Tibial nerve (tissue), 4 donors: ENCODE measurements around the gene UBE2Z. TPM values are rescaled to one million over a fixed set of nuclear protein-coding genes. Genes with fewer than 3 reads are reported as not detected.

Source experiments
- DNase-seq, 2 donors: peaks; one replicate each; pipeline ENCODE4 v3.0.0-alpha.2; 2019; ENCODE audit warnings: low spot score in 2 of 2
- H3K27ac ChIP-seq, 4 donors: fragments of 200-600 bp; sonication (generic) in 3 of 4; one replicate each; pipeline ENCODE4 v1.5.1; 2017 to 2019; ENCODE audit warnings: mild to moderate bottlenecking in 1 of 4
- H3K27me3 ChIP-seq, 2 donors: fragments of 200-600 bp; sonication (generic) in 1 of 2; one replicate each; pipeline versions ENCODE4 v1.5.1 to v1.6.0; 2017 to 2019
- H3K36me3 ChIP-seq, 3 donors: fragments of 200-600 bp; sonication (generic); one replicate each; pipeline ENCODE4 v1.5.1; 2018 to 2019
- H3K4me1 ChIP-seq, 4 donors: fragments of 200-600 bp; sonication (generic) in 3 of 4; one replicate each; pipeline ENCODE4 v1.5.1; 2017 to 2019
- H3K4me3 ChIP-seq, 4 donors: fragments of 200-600 bp; sonication (generic) in 3 of 4; one replicate each; pipeline ENCODE4 v1.5.1; 2017 to 2019; ENCODE audit warnings: mild to moderate bottlenecking in 1 of 4, moderate library complexity in 1 of 4
- H3K9me3 ChIP-seq, 4 donors: fragments of 200-600 bp; sonication (generic) in 3 of 4; one replicate each; pipeline ENCODE4 v1.5.1; 2017 to 2019
- CTCF ChIP-seq, 5 experiments: fragments of 200-600 bp in 3 of 5; fragments of 450-650 bp in 2 of 5; sonication (generic) in 3 of 5; IDR thresholded peaks; one replicate each; pipeline ENCODE4 v1.5.1; 2016 to 2019; ENCODE audit warnings: antibody characterized with exemption in 5 of 5, mild to moderate bottlenecking in 3 of 5, moderate library complexity in 2 of 5
- EP300 ChIP-seq, 2 donors: sonication (generic); formaldehyde crosslinking; IDR thresholded peaks; one replicate each; pipeline ENCODE4 v1.6.1; 2017; ENCODE audit warnings: antibody characterized with exemption in 2 of 2, mild to moderate bottlenecking in 1 of 2
- POLR2A ChIP-seq, 2 donors: fragments of 450-650 bp; IDR thresholded peaks; one replicate each; pipeline ENCODE4 v1.6.1; 2017; ENCODE audit warnings: antibody characterized with exemption in 2 of 2, mild to moderate bottlenecking in 2 of 2, moderate library complexity in 2 of 2
- WGBS, 2 donors: methylation state at CpG; one replicate each; pipeline ENCODE4 v1.1.5; 2018; 5-methylcytosine and 5-hydroxymethylcytosine counted together
- total RNA-seq, 4 donors: library from RNA; depleted of rRNA; stranded (reverse); fragments of >200 nt; gene quantifications; one replicate each; pipeline ENCODE4 v1.1.0, GENCODE V29; 2016

The UBE2Z gene
- total RNA-seq, 4 donors from 2014 or later = 51.0 to 63.8 (median 56.8) TPM

DNA sequence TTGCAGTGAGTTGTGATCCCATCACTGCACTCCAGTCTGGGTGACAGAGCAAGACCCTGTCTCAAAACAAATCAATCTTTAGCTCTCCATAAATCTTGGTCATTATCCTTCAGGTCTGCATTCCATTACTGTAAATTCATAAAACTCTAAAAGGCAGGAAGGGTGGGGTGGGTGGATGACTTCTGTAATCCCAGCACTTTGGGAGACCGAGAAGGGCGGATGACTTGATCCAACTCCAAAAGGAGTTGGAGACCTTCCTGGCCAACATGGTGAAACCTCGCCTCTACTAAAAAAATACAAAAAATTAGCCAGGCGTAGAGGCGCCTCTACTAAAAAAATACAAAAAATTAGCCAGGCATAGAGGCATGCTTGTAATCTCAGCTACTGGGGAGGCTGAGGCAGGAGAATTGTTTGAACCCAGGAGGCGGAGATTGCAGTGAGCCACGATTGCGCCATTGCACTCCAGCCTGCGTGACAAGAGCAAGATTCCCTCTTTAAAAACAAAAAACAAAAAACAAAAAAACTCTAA is 2.2 kb upstream of the UBE2Z start:
- H3K27me3 ChIP-seq = no peaks in the 10 kb centered on the region
- no peak overlapping the region for H3K4me3 ChIP-seq
- H3K4me1 ChIP-seq = peaks cover 0 to 28% (median 15%) of the 10 kb centered on the region in 4 donors
- no peak for DNase-seq
- H3K9me3 ChIP-seq = no peaks in the 10 kb centered on the region
- H3K27ac ChIP-seq = no peak overlapping the region
- TF ChIP-seq POLR2A (IDR thresholded peaks at IDR 0.05) = no peak
- peaks cover 0 to 6% (median 0%) of the 10 kb centered on the region in 3 donors for H3K36me3 ChIP-seq
- WGBS, 2 donors = 77 to 78% methylated on average over 9 of the region's 9 CpGs

GRCh38 chr17:48907713-48908046 is 527 bp upstream of the UBE2Z start:
- H3K9me3 ChIP-seq = no peaks in the 10 kb centered on the region
- no peak for TF ChIP-seq CTCF (IDR thresholded peaks at IDR 0.05)
- TF ChIP-seq EP300 (IDR thresholded peaks at IDR 0.05) = no peak
- TF ChIP-seq POLR2A (IDR thresholded peaks at IDR 0.05) = no peak
- no peak for DNase-seq
- H3K27me3 ChIP-seq = no peaks in the 10 kb centered on the region
- peak overlapping the region; percentile 57 to 88 (median 74) for H3K4me3 ChIP-seq
- peak overlapping the region; percentile 63 to 94 (median 87) for H3K27ac ChIP-seq
- peaks cover 0 to 45% (median 16%) of the 10 kb centered on the region in 4 donors for H3K4me1 ChIP-seq
- WGBS, 2 donors = 35 to 38% methylated on average over 2 of the region's 2 CpGs
- H3K36me3 ChIP-seq = peaks cover 0 to 13% (median 0%) of the 10 kb centered on the region in 3 donors

GRCh38 chr17:48908853-48909394 is 717 bp downstream of the UBE2Z start:
- H3K27ac ChIP-seq = peak overlapping the region; percentile 63 to 94 (median 87)
- peak overlapping the region; percentile 57 to 88 (median 74) for H3K4me3 ChIP-seq
- peaks cover 0 to 56% (median 16%) of the 10 kb centered on the region in 4 donors for H3K4me1 ChIP-seq
- WGBS, 2 donors = 1% methylated on average over 30 to 34 of the region's 36 CpGs
- DNase-seq = peak; percentile 27 to 49
- TF ChIP-seq EP300 (IDR thresholded peaks at IDR 0.05) (no peak), CTCF (IDR thresholded peaks at IDR 0.05) (no peak), POLR2A (IDR thresholded peaks at IDR 0.05) (no peak)
- H3K9me3 ChIP-seq = no peaks in the 10 kb centered on the region
- peaks cover 0 to 26% (median 0%) of the 10 kb centered on the region in 3 donors for H3K36me3 ChIP-seq
- H3K27me3 ChIP-seq = no peaks in the 10 kb centered on the region

DNA sequence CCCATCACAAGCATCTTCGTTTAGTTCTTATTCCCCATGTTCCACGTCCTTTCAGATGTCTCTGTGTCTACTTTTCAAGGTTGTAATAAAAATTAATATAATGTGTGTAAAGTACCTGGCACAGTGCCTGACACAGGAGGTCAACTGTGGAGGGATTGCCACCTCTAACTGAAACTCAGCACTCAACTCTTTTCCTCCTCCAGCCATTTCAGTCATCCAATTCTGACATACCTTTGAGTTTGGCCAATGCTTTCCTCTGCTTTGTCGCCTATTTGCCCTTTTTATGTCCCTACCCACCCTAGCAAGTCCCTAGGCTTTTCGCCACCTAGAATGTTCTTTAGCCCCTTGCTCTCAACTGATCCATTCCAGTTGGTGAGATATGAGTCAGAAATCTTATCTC is 1.6 kb downstream of the UBE2Z start:
- DNase-seq = no peak
- WGBS, 2 donors = 56 to 63% methylated on average over 4 of the region's 4 CpGs
- Histone ChIP-seq H3K4me3 (peak overlapping the region in 3 of 4 donors; percentile 70 to 88 (median 78)), H3K36me3 (peaks cover 0 to 31% (median 0%) of the 10 kb centered on the region in 3 donors), H3K27me3 (no peaks in the 10 kb centered on the region), H3K4me1 (peaks cover 0 to 58% (median 16%) of the 10 kb centered on the region in 4 donors), H3K9me3 (no peaks in the 10 kb centered on the region), H3K27ac (peak overlapping the region in 2 of 4 donors; percentile 83 to 94)
- TF ChIP-seq EP300 (IDR thresholded peaks at IDR 0.05) (no peak), POLR2A (IDR thresholded peaks at IDR 0.05) (no peak), CTCF (IDR thresholded peaks at IDR 0.05) (no peak)

DNA sequence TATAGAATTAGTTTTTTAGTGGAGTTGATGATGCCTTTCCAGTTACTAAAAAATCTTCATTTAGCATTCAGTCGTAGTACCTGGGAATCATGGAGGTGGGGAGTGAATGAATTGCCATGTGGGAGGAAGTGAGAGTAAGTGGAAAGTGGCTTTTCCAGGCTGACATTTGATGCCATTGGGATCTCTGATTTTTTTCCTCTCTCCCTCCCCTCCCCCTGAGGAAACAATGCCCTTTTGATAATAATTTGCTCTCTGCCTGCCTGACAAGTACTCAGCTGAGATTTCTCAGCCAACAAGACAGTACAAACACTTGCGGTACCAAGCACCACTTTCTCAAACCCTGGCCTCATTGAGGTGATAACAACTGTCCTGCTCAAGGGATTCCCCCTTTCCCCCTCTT is 2.2 kb downstream of the UBE2Z start:
- WGBS, 2 donors = 28 to 29% methylated on average over 2 of the region's 2 CpGs
- H3K4me3 ChIP-seq = peak overlapping the region in 1 of 4 donors; percentile 88

More for the DNA sequence above, 2.2 kb downstream of the UBE2Z start:
- peaks cover 0 to 37% (median 0%) of the 10 kb centered on the region in 3 donors for H3K36me3 ChIP-seq
- no peak for DNase-seq
- H3K27ac ChIP-seq = peak overlapping the region in 1 of 4 donors; percentile 33
- no peaks in the 10 kb centered on the region for H3K27me3 ChIP-seq
- no peaks in the 10 kb centered on the region for H3K9me3 ChIP-seq
- no peak for TF ChIP-seq POLR2A (IDR thresholded peaks at IDR 0.05)
- no peak for TF ChIP-seq CTCF (IDR thresholded peaks at IDR 0.05)
- no peak for TF ChIP-seq EP300 (IDR thresholded peaks at IDR 0.05)
- H3K4me1 ChIP-seq = peaks cover 0 to 64% (median 17%) of the 10 kb centered on the region in 4 donors
